ENCODE results near the gene LINC00632. TPM values are rescaled to one million over a fixed set of nuclear protein-coding genes. Genes with fewer than 3 reads are reported as not detected.
A peak's percentile ranks its signal among the peaks of the same experiment; 100 is the strongest.

Gene LINC00632
- total and polyA plus RNA-seq, 2 donors from 2014 or later: 0.67 to 45.9 TPM

- Histone ChIP-seq H3K4me1 (ENCODE audit: control insufficient read depth in 2 of 3, insufficient read depth in 2 of 3, low read depth in 1 of 3, low read length in 3 of 3) (no peaks in the 10 kb centered on the region), H3K9ac (ENCODE audit: low read length in 3 of 3) (no peak overlapping the region), H3K36me3 (ENCODE audit: control insufficient read depth in 2 of 3, insufficient read depth in 3 of 3, low read length in 3 of 3) (no peaks in the 10 kb centered on the region), H3K9me3 (ENCODE audit: control insufficient read depth in 2 of 3, insufficient read depth in 1 of 3, low read length in 3 of 3) (no peaks in the 10 kb centered on the region), H3K27me3 (ENCODE audit: control insufficient read depth, insufficient read depth, low read length) (peaks cover 8% of the 10 kb centered on the region), H3K27ac (ENCODE audit: low read depth in 2 of 2, low read length in 2 of 2) (no peak overlapping the region), H3K4me3 (ENCODE audit: low read length in 3 of 3) (no peak overlapping the region)
- TF ChIP-seq CTCF (IDR thresholded peaks at IDR 0.05; ENCODE audit: borderline replicate concordance, extremely low read depth, insufficient read depth): peak; percentile 46
- DNase-seq (peak in 3 of 5 donors; percentile 41 to 77 (median 63)), FAIRE-seq (peak; percentile 96)
- intact Hi-C loops (cut with DNase I): no loop called here
Measured at GRCh38 chrX:140762061-140762460, 52.5 kb downstream of the LINC00632 start.

- no peak for TF ChIP-seq CTCF (IDR thresholded peaks at IDR 0.05; ENCODE audit: borderline replicate concordance, extremely low read depth, insufficient read depth)
- intact Hi-C loops (cut with DNase I): no loop called here
- DNase-seq (peak in 4 of 5 donors; percentile 31 to 71 (median 49)), FAIRE-seq (no peak)
- Histone ChIP-seq H3K9ac (ENCODE audit: low read length in 3 of 3) (peak overlapping the region in 1 of 3 donors; percentile 33), H3K27me3 (ENCODE audit: control insufficient read depth, insufficient read depth, low read length) (peaks cover 8% of the 10 kb centered on the region), H3K36me3 (ENCODE audit: control insufficient read depth in 2 of 3, insufficient read depth in 3 of 3, low read length in 3 of 3) (no peaks in the 10 kb centered on the region), H3K9me3 (ENCODE audit: control insufficient read depth in 2 of 3, insufficient read depth in 1 of 3, low read length in 3 of 3) (no peaks in the 10 kb centered on the region), H3K4me3 (ENCODE audit: low read length in 3 of 3) (peak overlapping the region; percentile 47 to 64 (median 55)), H3K4me1 (ENCODE audit: control insufficient read depth in 2 of 3, insufficient read depth in 2 of 3, low read depth in 1 of 3, low read length in 3 of 3) (no peaks in the 10 kb centered on the region), H3K27ac (ENCODE audit: low read depth in 2 of 2, low read length in 2 of 2) (no peak overlapping the region)
Measured at GRCh38 chrX:140764401-140764919, 54.9 kb downstream of the LINC00632 start.

GRCh38 chrX:140765043-140765784, 55.7 kb downstream of the LINC00632 start:
- TF ChIP-seq CTCF (IDR thresholded peaks at IDR 0.05; ENCODE audit: borderline replicate concordance, extremely low read depth, insufficient read depth): no peak
- Histone ChIP-seq H3K9me3 (ENCODE audit: control insufficient read depth in 2 of 3, insufficient read depth in 1 of 3, low read length in 3 of 3) (no peaks in the 10 kb centered on the region), H3K27me3 (ENCODE audit: control insufficient read depth, insufficient read depth, low read length) (peaks cover 8% of the 10 kb centered on the region), H3K9ac (ENCODE audit: low read length in 3 of 3) (no peak overlapping the region), H3K36me3 (ENCODE audit: control insufficient read depth in 2 of 3, insufficient read depth in 3 of 3, low read length in 3 of 3) (no peaks in the 10 kb centered on the region), H3K27ac (ENCODE audit: low read depth in 2 of 2, low read length in 2 of 2) (no peak overlapping the region), H3K4me3 (ENCODE audit: low read length in 3 of 3) (peak overlapping the region; percentile 39 to 55 (median 47)), H3K4me1 (ENCODE audit: control insufficient read depth in 2 of 3, insufficient read depth in 2 of 3, low read depth in 1 of 3, low read length in 3 of 3) (no peaks in the 10 kb centered on the region)
- intact Hi-C loops (cut with DNase I): no loop called here
- FAIRE-seq: no peak
- peak in 3 of 5 donors; percentile 1 to 28 (median 19) for DNase-seq
